Activated CD4-positive, CD25-positive, alpha-beta regulatory T cell treated with anti-CD3 and anti-CD28 coated beads, Interleukin-2, amount 50 U/mL, for 24 hours (primary cell): ENCODE measurements around the gene IFI30.

Source experiments
- ATAC-seq, 2 donors: fragments of 150-1000 bp; cut with Tn5 transposase; one replicate each; pipeline ENCODE4 v1.10.0; 2021; ENCODE audit warnings: mild to moderate bottlenecking in 1 of 2, moderate library complexity in 1 of 2

Gene IFI30

GRCh38 chr19:18171605-18172327 lies 1.8 kb upstream of the IFI30 start:
- ATAC-seq, result no peak

GRCh38 chr19:18172331-18173053 lies 1.1 kb upstream of the IFI30 start:
- ATAC-seq, result no peak

GRCh38 chr19:18173054-18173571 lies 500 bp upstream of the IFI30 start:
- ATAC-seq, result no peak

- no peak for ATAC-seq
These were observed 1.4 kb downstream of the IFI30 start for GRCh38 chr19:18174983-18175382.

GRCh38 chr19:18176367-18177310 lies 3.0 kb downstream of the IFI30 start:
- ATAC-seq, result no peak

GRCh38 chr19:18179957-18180356 lies 6.3 kb downstream of the IFI30 start:
- no peak for ATAC-seq

- no peak for ATAC-seq
These were observed 9.9 kb downstream of the IFI30 start for GRCh38 chr19:18183529-18183928.

GRCh38 chr19:18185538-18185937 lies 11.9 kb downstream of the IFI30 start:
- ATAC-seq, result no peak

GRCh38 chr19:18190278-18190677 lies 16.7 kb downstream of the IFI30 start:
- ATAC-seq, result no peak

- no peak for ATAC-seq
These were observed 18.0 kb downstream of the IFI30 start for GRCh38 chr19:18191640-18192062.

- ATAC-seq, result peak; percentile 93 to 94
These were observed 19.2 kb downstream of the IFI30 start, which contains the start of gene MPV17L2 for GRCh38 chr19:18192673-18193387. TSS of gene MPV17L2 (plus strand) at chr19:18193218. CDS start at chr19:18193282, 64 bp downstream.

GRCh38 chr19:18193388-18194180 lies 20.0 kb downstream of the IFI30 start:
- no peak for ATAC-seq

GRCh38 chr19:18194181-18194530 lies 20.5 kb downstream of the IFI30 start:
- ATAC-seq, result no peak

GRCh38 chr19:18194554-18195238 lies 21.1 kb downstream of the IFI30 start:
- ATAC-seq, result no peak

GRCh38 chr19:18196511-18196845 lies 22.9 kb downstream of the IFI30 start:
- ATAC-seq, result no peak

GRCh38 chr19:18197306-18197705 lies 23.7 kb downstream of the IFI30 start:
- no peak for ATAC-seq

GRCh38 chr19:18197941-18198340 lies 24.3 kb downstream of the IFI30 start:
- ATAC-seq, result no peak

GRCh38 chr19:18198374-18198773 lies 24.8 kb downstream of the IFI30 start:
- no peak for ATAC-seq

GRCh38 chr19:18202397-18202777 lies 28.8 kb downstream of the IFI30 start:
- ATAC-seq, result no peak

- ATAC-seq, result no peak
These were observed 29.3 kb downstream of the IFI30 start for GRCh38 chr19:18202778-18203407.
